WERI-Rb-1 (cell line): ENCODE results near the gene WNT4.

Experiments
- DNase-seq: peaks from one replicate; pipeline ENCODE4 v3.0.0-alpha.2; 2020
- H3K27ac ChIP-seq: fragments of 250-450 bp; sonication (Bioruptor Pico); 2 replicates; pipeline ENCODE4 v1.5.1; 2020; ENCODE audit warnings: mild to moderate bottlenecking, moderate library complexity
- H3K27me3 ChIP-seq: fragments of 250-450 bp; sonication (Bioruptor Pico); 2 replicates; pipeline ENCODE4 v1.5.1; 2021; ENCODE audit warnings: mild to moderate bottlenecking, low read depth, moderate library complexity; ENCODE audit not compliant: insufficient read depth, severe bottlenecking
- H3K36me3 ChIP-seq: fragments of 250-450 bp; sonication (Bioruptor Pico); 2 replicates; pipeline ENCODE4 v1.5.1; 2020; ENCODE audit warnings: mild to moderate bottlenecking, moderate library complexity
- H3K4me3 ChIP-seq: 2 replicates; pipeline ENCODE4 v1.5.1; 2011; ENCODE audit warnings: low read depth, mild to moderate bottlenecking, control low read depth, low read length
- H3K9me3 ChIP-seq: fragments of 250-450 bp; sonication (Bioruptor Pico); 2 replicates; pipeline ENCODE4 v1.5.1; 2021; ENCODE audit warnings: mild to moderate bottlenecking, moderate library complexity; ENCODE audit not compliant: severe bottlenecking
- TF ChIP-seq, protein P1 (sequence below): IDR thresholded peaks from 2 replicates; pipeline ENCODE4 v1.5.1; 2011; ENCODE audit warnings: low read depth, mild to moderate bottlenecking, control low read depth, inconsistent platforms, low read length

WNT4 gene

DNA sequence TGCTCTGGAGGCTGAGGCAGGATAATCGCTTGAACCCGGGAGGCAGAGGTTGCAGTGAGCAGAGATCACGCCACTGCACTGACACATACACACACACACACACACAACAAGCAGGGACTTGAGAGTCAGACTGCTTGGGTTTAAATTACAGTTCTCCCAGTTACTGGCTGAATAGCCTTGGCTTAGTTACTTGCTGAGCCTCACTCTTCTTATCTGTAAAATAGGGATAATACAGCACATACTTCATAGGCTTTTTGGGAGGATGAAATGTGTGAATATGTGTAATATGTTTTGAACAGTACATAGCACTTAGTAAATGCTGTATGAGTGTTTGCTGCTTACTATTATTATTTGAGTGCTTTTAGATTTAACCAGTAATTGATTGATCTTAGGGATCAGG, 66.6 kb downstream of the WNT4 start:
- DNase-seq = no peak
- Histone ChIP-seq H3K27ac (no peak overlapping the region), H3K27me3 (no peaks in the 10 kb centered on the region), H3K4me3 (no peak overlapping the region), H3K36me3 (peaks cover 50% of the 10 kb centered on the region), H3K9me3 (no peaks in the 10 kb centered on the region)
- TF ChIP-seq, protein P1, sequence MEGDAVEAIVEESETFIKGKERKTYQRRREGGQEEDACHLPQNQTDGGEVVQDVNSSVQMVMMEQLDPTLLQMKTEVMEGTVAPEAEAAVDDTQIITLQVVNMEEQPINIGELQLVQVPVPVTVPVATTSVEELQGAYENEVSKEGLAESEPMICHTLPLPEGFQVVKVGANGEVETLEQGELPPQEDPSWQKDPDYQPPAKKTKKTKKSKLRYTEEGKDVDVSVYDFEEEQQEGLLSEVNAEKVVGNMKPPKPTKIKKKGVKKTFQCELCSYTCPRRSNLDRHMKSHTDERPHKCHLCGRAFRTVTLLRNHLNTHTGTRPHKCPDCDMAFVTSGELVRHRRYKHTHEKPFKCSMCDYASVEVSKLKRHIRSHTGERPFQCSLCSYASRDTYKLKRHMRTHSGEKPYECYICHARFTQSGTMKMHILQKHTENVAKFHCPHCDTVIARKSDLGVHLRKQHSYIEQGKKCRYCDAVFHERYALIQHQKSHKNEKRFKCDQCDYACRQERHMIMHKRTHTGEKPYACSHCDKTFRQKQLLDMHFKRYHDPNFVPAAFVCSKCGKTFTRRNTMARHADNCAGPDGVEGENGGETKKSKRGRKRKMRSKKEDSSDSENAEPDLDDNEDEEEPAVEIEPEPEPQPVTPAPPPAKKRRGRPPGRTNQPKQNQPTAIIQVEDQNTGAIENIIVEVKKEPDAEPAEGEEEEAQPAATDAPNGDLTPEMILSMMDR = no peak

GRCh38 chr1:22075718-22076117, 67.2 kb downstream of the WNT4 start:
- H3K27me3 ChIP-seq = no peaks in the 10 kb centered on the region
- no peak overlapping the region for H3K4me3 ChIP-seq
- TF ChIP-seq, protein P1 = no peak
- no peak overlapping the region for H3K27ac ChIP-seq
- H3K9me3 ChIP-seq = no peaks in the 10 kb centered on the region
- no peak for DNase-seq
- peaks cover 48% of the 10 kb centered on the region for H3K36me3 ChIP-seq

GRCh38 chr1:22074803-22075202, 68.1 kb downstream of the WNT4 start:
- DNase-seq = no peak
- H3K27ac ChIP-seq = no peak overlapping the region
- TF ChIP-seq, protein P1 = no peak
- peaks cover 43% of the 10 kb centered on the region for H3K36me3 ChIP-seq
- H3K9me3 ChIP-seq = no peaks in the 10 kb centered on the region
- H3K27me3 ChIP-seq = no peaks in the 10 kb centered on the region
- no peak overlapping the region for H3K4me3 ChIP-seq

- TF ChIP-seq, protein P1 = no peak
- H3K27me3 ChIP-seq = no peaks in the 10 kb centered on the region
- no peak overlapping the region for H3K4me3 ChIP-seq
- no peaks in the 10 kb centered on the region for H3K9me3 ChIP-seq
- peaks cover 21% of the 10 kb centered on the region for H3K36me3 ChIP-seq
- H3K27ac ChIP-seq = no peak overlapping the region
- DNase-seq = no peak
Observed at GRCh38 chr1:22071511-22071910, 71.4 kb downstream of the WNT4 start.
